Calu3 (cell line): ENCODE measurements around the gene NEDD4L. TPM values are rescaled to one million over a fixed set of nuclear protein-coding genes. Genes with fewer than 3 reads are reported as not detected.

Source experiments
- BruUV-seq: library from RNA; stranded (reverse); fragments of 400-500 nt; replicated peaks from 2 replicates; lab custom pipeline; 2021; lab: Mats Ljungman, UMichigan
- CTCF ChIA-PET: fragments of 300-600 bp; sonication (Branson Sonifier 250); formaldehyde crosslinking; loops from one replicate; lab custom pipeline; 2022; ENCODE audit warnings: antibody characterized with exemption; lab: Charles Lee
- DNase-seq: peaks from one replicate; pipeline ENCODE4 v3.0.0; 2022
- H3K27ac Mint-ChIP-seq: one replicate; pipeline ENCODE4 v1.8.0; 2022; ENCODE audit warnings: mixed read lengths; ENCODE audit not compliant: unreplicated experiment
- H3K27me3 Mint-ChIP-seq: one replicate; pipeline ENCODE4 v1.8.0; 2022; ENCODE audit warnings: mixed read lengths; ENCODE audit not compliant: unreplicated experiment
- H3K36me3 Mint-ChIP-seq: one replicate; pipeline ENCODE4 v1.8.0; 2022; ENCODE audit warnings: mild to moderate bottlenecking, moderate library complexity, mixed read lengths; ENCODE audit not compliant: insufficient read depth, unreplicated experiment
- H3K4me1 Mint-ChIP-seq: one replicate; pipeline ENCODE4 v1.8.0; 2022; ENCODE audit warnings: mild to moderate bottlenecking, low read depth, mixed read lengths; ENCODE audit not compliant: unreplicated experiment
- H3K4me3 Mint-ChIP-seq: one replicate; pipeline ENCODE4 v1.8.0; 2022; ENCODE audit warnings: mild to moderate bottlenecking, low read depth, moderate library complexity, mixed read lengths; ENCODE audit not compliant: unreplicated experiment
- H3K9me3 Mint-ChIP-seq: one replicate; pipeline ENCODE4 v1.8.0; 2022; ENCODE audit warnings: low read depth, mixed read lengths; ENCODE audit not compliant: unreplicated experiment
- intact Hi-C: fragments of 100-400 bp; cut with micrococcal nuclease; formaldehyde crosslinking; loops from one replicate; pipeline ENCODE4 v1.10.0; 2022; ENCODE audit not compliant: unreplicated experiment
- total RNA-seq: library from RNA; stranded (reverse); gene quantifications from 2 replicates; pipeline ENCODE4 v1.2.3, GENCODE V29; 2022
- TF ChIP-seq, protein P1 (sequence below): fragments of 200-600 bp; IDR thresholded peaks from one replicate; pipeline ENCODE4 v1.8.0; 2022; ENCODE audit warnings: antibody characterized with exemption; ENCODE audit not compliant: unreplicated experiment

The NEDD4L gene
- total RNA-seq, 1 experiment from 2014 or later: 213 TPM

DNA sequence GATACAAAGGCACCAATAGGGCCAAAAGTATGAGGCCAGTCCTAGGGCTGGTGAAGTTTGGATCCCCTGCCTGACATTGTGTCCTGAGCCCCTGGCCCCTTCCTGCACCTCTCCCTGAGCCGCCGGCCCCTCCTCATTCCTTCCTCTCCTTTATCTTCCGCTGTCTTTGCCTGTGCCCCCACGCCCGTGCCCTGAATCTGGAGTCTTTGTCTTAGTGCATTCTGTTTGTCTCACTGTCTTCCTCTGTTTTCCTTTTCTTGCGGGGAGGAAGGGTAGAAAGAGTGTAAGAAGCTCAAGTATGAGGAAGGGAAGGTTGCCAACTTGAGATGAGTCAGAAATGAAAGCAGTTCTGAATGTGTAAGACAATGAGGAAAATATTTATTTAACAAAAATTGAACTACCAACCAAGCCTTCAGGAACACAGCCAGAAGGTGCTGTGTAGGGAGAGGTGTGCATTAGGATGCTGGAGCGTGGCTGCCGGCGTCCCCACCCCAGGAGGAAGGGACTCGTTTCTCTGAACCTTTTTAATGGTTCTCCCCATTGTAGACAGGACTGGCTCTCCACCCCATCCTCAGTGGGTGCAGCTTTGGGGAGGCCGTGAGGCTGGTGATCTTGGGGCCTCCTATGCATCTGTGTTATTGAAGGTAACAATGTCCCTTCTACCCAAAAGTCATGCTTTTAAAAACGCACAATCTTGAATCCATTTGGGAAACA is 133.1 kb downstream of the NEDD4L start:
- Mint-ChIP-seq H3K27me3 (no peaks in the 10 kb centered on the region), H3K9me3 (no peaks in the 10 kb centered on the region), H3K36me3 (peaks cover 31% of the 10 kb centered on the region), H3K4me3 (peak overlapping the region; percentile 8), H3K4me1 (peaks cover 69% of the 10 kb centered on the region), H3K27ac (peak overlapping the region; percentile 51)
- DNase-seq: peak; percentile 63
- BruUV-seq: no TSS peak
- CTCF ChIA-PET: interaction anchor here (0.7 to 2.5 kb wide), 9 partner anchors 17 to 275 kb away, joined by 3 to 6 read pairs (median 3); no protein-coding TSS in a partner anchor
- intact Hi-C loops: loop anchor here (5.0 kb wide), 3 partner anchors 130 to 295 kb away; no protein-coding TSS in a partner anchor
- TF ChIP-seq, protein P1, sequence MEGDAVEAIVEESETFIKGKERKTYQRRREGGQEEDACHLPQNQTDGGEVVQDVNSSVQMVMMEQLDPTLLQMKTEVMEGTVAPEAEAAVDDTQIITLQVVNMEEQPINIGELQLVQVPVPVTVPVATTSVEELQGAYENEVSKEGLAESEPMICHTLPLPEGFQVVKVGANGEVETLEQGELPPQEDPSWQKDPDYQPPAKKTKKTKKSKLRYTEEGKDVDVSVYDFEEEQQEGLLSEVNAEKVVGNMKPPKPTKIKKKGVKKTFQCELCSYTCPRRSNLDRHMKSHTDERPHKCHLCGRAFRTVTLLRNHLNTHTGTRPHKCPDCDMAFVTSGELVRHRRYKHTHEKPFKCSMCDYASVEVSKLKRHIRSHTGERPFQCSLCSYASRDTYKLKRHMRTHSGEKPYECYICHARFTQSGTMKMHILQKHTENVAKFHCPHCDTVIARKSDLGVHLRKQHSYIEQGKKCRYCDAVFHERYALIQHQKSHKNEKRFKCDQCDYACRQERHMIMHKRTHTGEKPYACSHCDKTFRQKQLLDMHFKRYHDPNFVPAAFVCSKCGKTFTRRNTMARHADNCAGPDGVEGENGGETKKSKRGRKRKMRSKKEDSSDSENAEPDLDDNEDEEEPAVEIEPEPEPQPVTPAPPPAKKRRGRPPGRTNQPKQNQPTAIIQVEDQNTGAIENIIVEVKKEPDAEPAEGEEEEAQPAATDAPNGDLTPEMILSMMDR: no peak

DNA sequence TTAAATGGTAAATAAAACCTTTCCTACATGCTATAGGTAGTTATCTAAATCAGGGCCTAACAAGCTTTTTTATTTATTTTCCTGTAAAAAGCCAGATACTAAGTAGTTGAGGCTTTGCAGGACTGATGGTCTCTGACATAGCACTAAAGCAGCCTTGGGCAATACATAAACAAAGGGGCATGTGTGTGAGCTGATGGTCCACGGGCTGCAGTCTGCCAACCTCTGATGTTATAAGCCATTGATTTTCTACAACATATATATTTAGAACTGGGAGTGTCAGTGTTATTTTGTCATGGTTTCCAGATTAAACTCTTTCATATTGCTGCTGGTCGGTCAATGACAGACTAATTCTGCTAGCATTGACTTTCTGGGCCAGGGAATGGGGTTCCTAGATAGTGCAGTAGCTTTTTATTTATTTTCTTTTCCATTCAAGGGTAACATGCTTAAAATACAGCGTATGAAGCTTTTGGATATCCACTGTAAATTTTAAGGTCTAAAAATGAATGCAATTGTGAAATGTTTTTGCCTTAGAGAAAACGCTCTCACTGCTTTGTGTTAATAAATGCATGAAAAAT is 134.0 kb downstream of the NEDD4L start:
- no peak for DNase-seq
- TF ChIP-seq, protein P1: no peak
- Mint-ChIP-seq H3K27ac (peak overlapping the region; percentile 63), H3K4me1 (peaks cover 72% of the 10 kb centered on the region), H3K4me3 (peak overlapping the region; percentile 62), H3K27me3 (no peaks in the 10 kb centered on the region), H3K9me3 (no peaks in the 10 kb centered on the region), H3K36me3 (peaks cover 29% of the 10 kb centered on the region)
- no TSS peak for BruUV-seq
- CTCF ChIA-PET: interaction anchor here (0.9 to 2.5 kb wide), 4 partner anchors 17 to 49 kb away, joined by 3 to 6 read pairs (median 4); no protein-coding TSS in a partner anchor
- intact Hi-C loops: loop anchor here (1.0 to 5.0 kb wide), 4 partner anchors 38 to 296 kb away; no protein-coding TSS in a partner anchor

DNA sequence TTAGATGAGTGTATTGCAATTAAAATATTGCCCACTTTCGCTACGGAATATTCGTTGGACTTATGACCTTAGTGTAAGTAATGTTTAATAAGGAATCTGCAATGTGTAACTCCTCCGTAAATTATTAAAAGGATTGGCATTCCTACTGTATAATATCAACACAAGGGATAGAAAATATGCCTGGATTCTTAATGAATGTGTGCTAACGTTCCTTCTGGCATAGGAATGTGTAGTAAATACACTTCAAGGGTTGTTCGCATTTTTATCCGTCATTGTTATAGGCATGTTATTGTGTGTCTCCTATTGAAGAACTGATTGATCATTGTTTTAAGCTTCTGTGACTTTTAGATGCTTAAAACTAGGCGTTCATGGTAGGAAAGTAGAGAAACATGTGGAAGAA is 134.5 kb downstream of the NEDD4L start:
- Mint-ChIP-seq H3K27me3 (no peaks in the 10 kb centered on the region), H3K9me3 (no peaks in the 10 kb centered on the region), H3K4me3 (peak overlapping the region; percentile 62), H3K36me3 (peaks cover 29% of the 10 kb centered on the region), H3K4me1 (peaks cover 78% of the 10 kb centered on the region), H3K27ac (peak overlapping the region; percentile 63)
- TF ChIP-seq, protein P1: no peak
- DNase-seq: no peak
- BruUV-seq: no TSS peak
- CTCF ChIA-PET: interaction anchor here (0.9 to 2.5 kb wide), 2 partner anchors 38 to 50 kb away, joined by 4 to 6 read pairs; no protein-coding TSS in a partner anchor
- intact Hi-C loops: loop anchor here (1.0 to 5.0 kb wide), 4 partner anchors 38 to 296 kb away; no protein-coding TSS in a partner anchor

DNA sequence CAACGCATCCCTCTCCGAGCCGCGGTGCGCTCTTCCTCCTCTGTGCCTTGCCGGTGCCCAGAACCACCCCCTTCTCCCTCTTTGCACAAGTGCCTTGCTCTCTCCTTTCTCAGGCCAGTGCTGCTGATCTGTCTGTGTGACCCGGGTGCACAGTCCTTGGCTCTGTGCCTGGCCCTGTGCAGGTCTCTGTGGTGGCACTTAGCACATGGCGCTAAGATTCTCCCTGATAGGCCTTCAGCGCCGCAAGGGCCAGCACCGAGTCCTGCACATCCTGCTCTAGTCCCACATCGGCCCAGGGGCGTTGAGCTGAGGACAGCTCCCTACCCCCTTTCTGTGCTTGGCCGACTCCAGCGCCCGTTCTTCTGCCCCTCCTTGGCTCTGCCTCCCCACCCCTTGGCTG is 136.1 kb downstream of the NEDD4L start:
- peak overlapping the region; percentile 22 for H3K4me3 Mint-ChIP-seq
- DNase-seq: no peak
- no peaks in the 10 kb centered on the region for H3K9me3 Mint-ChIP-seq
- TF ChIP-seq, protein P1: no peak
- peaks cover 83% of the 10 kb centered on the region for H3K4me1 Mint-ChIP-seq
- peak overlapping the region; percentile 63 for H3K27ac Mint-ChIP-seq
- peaks cover 29% of the 10 kb centered on the region for H3K36me3 Mint-ChIP-seq
- CTCF ChIA-PET: interaction anchor here (1.4 kb wide), 1 partner anchor 52 kb away, joined by 3 read pairs; no protein-coding TSS in a partner anchor
- BruUV-seq: no TSS peak
- intact Hi-C loops: no loop called here
- H3K27me3 Mint-ChIP-seq: no peaks in the 10 kb centered on the region
